Osteoblast (primary cell): ENCODE measurements around the gene R3HDM4. TPM values are rescaled to one million over a fixed set of nuclear protein-coding genes. Genes with fewer than 3 reads are reported as not detected.

ENCODE experiments used
- DNase-seq: peaks from one replicate; pipeline ENCODE4 v3.0.0; 2011; ENCODE audit warnings: low spot score, mixed read lengths; ENCODE audit not compliant: insufficient read length; ENCODE audit errors: missing footprints
- H2AFZ ChIP-seq: 2 replicates; pipeline ENCODE4 v1.6.0; 2011; ENCODE audit warnings: mild to moderate bottlenecking, low read length
- H3K27ac ChIP-seq: 2 replicates; pipeline ENCODE4 v1.5.1; 2011; ENCODE audit warnings: mild to moderate bottlenecking, low read depth, low read length, moderate library complexity
- H3K27me3 ChIP-seq: 2 replicates; pipeline ENCODE4 v1.6.0; 2012; ENCODE audit warnings: mild to moderate bottlenecking, control low read depth, inconsistent platforms, low read length, moderate library complexity; ENCODE audit not compliant: insufficient read depth
- H3K36me3 ChIP-seq: 2 replicates; pipeline ENCODE4 v1.5.1; 2011; ENCODE audit warnings: mild to moderate bottlenecking, low read length, control low read depth, moderate library complexity; ENCODE audit not compliant: insufficient read depth
- H3K4me1 ChIP-seq: 2 replicates; pipeline ENCODE4 v1.5.1; 2011; ENCODE audit warnings: mild to moderate bottlenecking, low read length, control low read depth, moderate library complexity; ENCODE audit not compliant: insufficient read depth
- H3K4me2 ChIP-seq: 2 replicates; pipeline ENCODE4 v1.6.0; 2011; ENCODE audit warnings: mild to moderate bottlenecking, low read length; ENCODE audit not compliant: insufficient read depth
- H3K4me3 ChIP-seq: fragments of 200-600 bp; sonication (generic); 3 replicates; pipeline ENCODE4 v1.5.1; 2012; ENCODE audit warnings: mild to moderate bottlenecking, low read length, inconsistent platforms; ENCODE audit not compliant: insufficient read depth
- H3K79me2 ChIP-seq: 2 replicates; pipeline ENCODE4 v1.6.0; 2012; ENCODE audit warnings: mild to moderate bottlenecking, low read length, control low read depth, inconsistent platforms; ENCODE audit not compliant: insufficient read depth
- H3K9me3 ChIP-seq: 2 replicates; pipeline ENCODE4 v1.5.1; 2011; ENCODE audit warnings: low read depth, low read length, control low read depth
- H4K20me1 ChIP-seq: 2 replicates; pipeline ENCODE4 v1.6.0; 2012; ENCODE audit warnings: mild to moderate bottlenecking, low read length, control low read depth; ENCODE audit not compliant: insufficient read depth
- CTCF ChIP-seq: IDR thresholded peaks from 2 replicates; pipeline ENCODE4 v1.5.1; 2011; ENCODE audit warnings: mild to moderate bottlenecking, low read depth, low read length, moderate library complexity; ENCODE audit errors: extremely low read depth
- total RNA-seq: library from RNA; depleted of rRNA; stranded (reverse); fragments of >200 nt; gene quantifications from 2 replicates; pipeline ENCODE4 v1.2.3, GENCODE V29; 2012

Gene R3HDM4
- total RNA-seq, 1 donor = 31.1 TPM

GRCh38 chr19:867301-867793, 45.7 kb downstream of the R3HDM4 start:
- H3K4me2 ChIP-seq = no peak overlapping the region
- H3K27me3 ChIP-seq = no peaks in the 10 kb centered on the region
- H4K20me1 ChIP-seq = peaks cover 11% of the 10 kb centered on the region
- H3K4me3 ChIP-seq = no peak overlapping the region
- H3K27ac ChIP-seq = no peak overlapping the region
- no peak overlapping the region for H2AFZ ChIP-seq
- no peaks in the 10 kb centered on the region for H3K79me2 ChIP-seq
- no peak for TF ChIP-seq CTCF
- peaks cover 18% of the 10 kb centered on the region for H3K36me3 ChIP-seq
- peaks cover 16% of the 10 kb centered on the region for H3K4me1 ChIP-seq
- no peak for DNase-seq
- H3K9me3 ChIP-seq = no peaks in the 10 kb centered on the region

- Histone ChIP-seq H3K9me3 (no peaks in the 10 kb centered on the region), H3K79me2 (no peaks in the 10 kb centered on the region), H3K27ac (no peak overlapping the region), H3K4me3 (no peak overlapping the region), H2AFZ (no peak overlapping the region), H3K27me3 (no peaks in the 10 kb centered on the region), H3K4me2 (no peak overlapping the region), H4K20me1 (peaks cover 8% of the 10 kb centered on the region), H3K36me3 (peaks cover 18% of the 10 kb centered on the region), H3K4me1 (peaks cover 16% of the 10 kb centered on the region)
- no peak for DNase-seq
- TF ChIP-seq CTCF = no peak
Measured at GRCh38 chr19:866769-867300, 46.2 kb downstream of the R3HDM4 start.

DNA sequence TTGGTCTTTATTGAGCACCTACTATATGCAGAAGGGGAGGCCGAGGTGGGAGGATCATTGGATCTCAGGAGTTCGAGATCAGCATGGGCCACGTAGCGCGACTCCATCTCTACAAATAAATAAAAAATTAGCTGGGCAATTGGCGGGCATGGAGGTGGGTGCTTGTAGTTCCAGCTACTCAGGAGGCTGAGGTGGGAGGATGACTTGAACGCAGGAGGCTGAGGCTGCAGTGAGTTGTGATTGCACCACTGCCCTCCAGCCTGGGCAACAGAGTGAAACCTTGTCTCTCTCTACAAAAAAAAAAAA, 49.8 kb downstream of the R3HDM4 start:
- Histone ChIP-seq H3K4me1 (peaks cover 3% of the 10 kb centered on the region), H3K27me3 (peaks cover 11% of the 10 kb centered on the region), H3K9me3 (no peaks in the 10 kb centered on the region), H3K4me2 (no peak overlapping the region), H4K20me1 (no peaks in the 10 kb centered on the region), H3K36me3 (peaks cover 11% of the 10 kb centered on the region), H2AFZ (no peak overlapping the region), H3K79me2 (no peaks in the 10 kb centered on the region), H3K4me3 (no peak overlapping the region), H3K27ac (no peak overlapping the region)
- no peak for TF ChIP-seq CTCF
- no peak for DNase-seq

DNA sequence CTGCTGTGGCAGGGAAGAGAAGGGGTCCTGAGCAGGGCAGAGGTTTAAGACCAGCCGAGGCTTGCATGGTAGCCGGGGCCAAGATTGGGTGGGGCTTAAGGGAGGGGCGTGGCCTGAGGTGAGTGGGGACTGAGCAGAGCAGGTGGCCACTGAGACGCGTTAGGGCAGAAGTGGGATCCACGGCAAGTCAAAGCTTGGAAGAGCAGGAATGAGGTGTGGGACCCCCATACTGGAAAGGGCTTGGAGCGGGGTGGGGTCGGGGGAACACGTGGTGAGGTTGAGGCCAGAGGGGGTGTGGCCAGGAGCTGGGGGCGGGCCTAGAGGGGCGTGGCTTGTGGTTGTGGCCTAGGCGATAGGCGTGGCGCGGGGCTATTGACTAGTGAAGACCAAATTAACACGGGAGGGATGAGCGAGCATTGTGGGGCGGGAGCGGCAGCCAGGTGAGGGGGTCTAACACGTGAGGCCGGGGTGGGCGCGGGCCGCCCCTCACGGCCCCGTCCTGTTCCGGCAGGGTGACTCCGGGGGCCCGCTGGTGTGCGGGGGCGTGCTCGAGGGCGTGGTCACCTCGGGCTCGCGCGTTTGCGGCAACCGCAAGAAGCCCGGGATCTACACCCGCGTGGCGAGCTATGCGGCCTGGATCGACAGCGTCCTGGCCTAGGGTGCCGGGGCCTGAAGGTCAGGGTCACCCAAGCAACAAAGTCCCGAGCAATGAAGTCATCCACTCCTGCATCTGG, 50.3 kb downstream of the R3HDM4 start:
- Histone ChIP-seq H3K9me3 (no peaks in the 10 kb centered on the region), H3K4me3 (no peak overlapping the region), H3K27me3 (peaks cover 11% of the 10 kb centered on the region), H3K4me2 (no peak overlapping the region), H3K36me3 (peaks cover 6% of the 10 kb centered on the region), H4K20me1 (no peaks in the 10 kb centered on the region), H2AFZ (no peak overlapping the region), H3K4me1 (peaks cover 3% of the 10 kb centered on the region), H3K27ac (no peak overlapping the region), H3K79me2 (no peaks in the 10 kb centered on the region)
- no peak for TF ChIP-seq CTCF
- peak; percentile 96 for DNase-seq
